ENCODE results near the gene TNK1. TPM values are rescaled to one million over a fixed set of nuclear protein-coding genes. Genes with fewer than 3 reads are reported as not detected.

The TNK1 gene
- under 0.01 and 0.28 TPM in 2 replicates for total RNA-seq

DNA sequence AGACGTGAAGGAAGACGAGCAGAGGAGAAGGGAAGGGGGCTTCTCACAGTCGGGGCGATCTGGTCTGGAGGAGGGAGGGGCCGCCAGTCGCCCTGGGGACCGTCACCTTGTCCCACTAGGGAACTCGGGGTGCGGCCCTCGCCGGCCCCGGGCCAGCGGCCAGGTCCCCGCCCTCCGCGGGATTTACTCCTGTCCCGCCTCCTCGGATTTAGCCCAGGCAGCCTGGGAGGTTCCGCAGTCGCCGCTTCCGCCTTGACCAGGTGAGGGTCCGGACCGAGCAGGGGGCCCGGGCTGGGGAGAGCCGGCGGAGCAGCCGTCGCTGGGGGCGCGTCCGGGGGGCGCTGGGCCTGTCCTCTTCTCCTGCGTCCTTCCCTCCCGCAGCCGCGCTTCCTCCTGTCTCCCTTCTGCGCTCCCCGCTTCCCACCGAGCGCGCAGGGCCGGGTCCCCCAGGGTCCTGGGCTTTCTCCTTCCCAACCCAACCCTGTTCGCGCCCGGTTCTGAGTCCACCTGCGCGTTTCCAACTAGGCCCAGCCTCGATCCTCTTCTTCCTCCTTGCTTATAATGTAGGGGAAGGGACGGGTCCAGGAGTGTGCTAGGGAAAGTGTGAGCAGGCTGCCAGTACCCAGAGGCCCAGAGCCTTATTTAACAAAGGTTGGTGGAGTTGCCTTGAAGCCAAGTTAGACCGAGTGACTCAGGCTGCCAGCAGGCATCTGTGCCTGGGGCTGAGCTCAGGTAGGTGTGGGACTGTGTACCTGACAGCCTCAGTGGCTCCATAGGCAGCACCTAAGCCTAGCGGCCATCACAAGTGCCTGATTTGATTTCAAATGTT lies at the start of gene TNK1:
TSS of gene TNK1 (plus strand) at position 235 of the 829 bp plus-strand sequence. CDS start 1,838 bp downstream, outside the sequence.

GRCh38 chr17:7336240-7337175 lies 44.4 kb upstream of the TNK1 start, which contains the start of gene ACAP1:
TSS of gene ACAP1 (plus strand) at chr17:7336529. CDS start at chr17:7336735, 206 bp downstream.

GRCh38 chr17:7351665-7352502 lies 29.0 kb upstream of the TNK1 start, which contains the start of gene KCTD11:
TSS of gene KCTD11 (plus strand) at chr17:7352162.

GRCh38 chr17:7355053-7355452 lies 25.8 kb upstream of the TNK1 start, which contains the start of gene TMEM95:
TSS of gene TMEM95 (plus strand) at chr17:7355156. CDS start at chr17:7355205, 49 bp downstream.

DNA sequence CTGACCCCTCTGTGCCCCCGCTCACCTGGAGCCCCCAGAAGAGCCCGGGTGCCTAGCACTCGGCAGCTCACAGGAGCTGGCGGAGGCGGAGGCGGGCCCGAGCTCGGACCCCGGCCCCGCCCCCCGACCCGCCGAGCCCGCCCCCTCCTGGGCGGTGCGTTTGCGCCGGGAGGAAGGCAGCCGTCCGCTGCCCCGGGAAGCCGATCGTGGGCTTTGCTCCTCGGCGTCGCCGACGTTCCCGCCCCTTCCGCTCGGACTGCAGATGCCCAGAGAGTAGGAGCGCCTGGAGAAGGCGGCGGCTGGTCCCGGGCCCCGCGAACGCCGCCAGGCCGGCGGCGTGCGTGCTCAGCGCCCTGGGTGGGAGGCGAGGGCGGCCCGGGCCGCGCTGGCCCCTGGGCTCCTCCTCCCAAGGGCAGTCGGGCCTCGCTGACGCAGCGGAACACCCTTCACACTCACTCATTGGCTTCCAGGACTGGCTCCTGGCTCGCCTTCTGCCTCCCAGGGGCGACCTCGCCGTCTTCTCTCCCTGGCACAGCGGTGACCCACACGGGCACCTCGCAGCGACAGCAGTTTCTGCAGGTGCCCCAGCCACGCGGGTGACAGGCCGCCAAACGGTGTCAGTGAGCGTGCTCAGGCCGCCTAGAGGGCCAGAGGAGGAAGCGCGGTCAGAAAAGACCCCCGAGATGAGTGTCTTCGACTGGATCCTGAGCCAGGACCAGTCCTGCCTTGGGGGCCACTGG lies 13.7 kb downstream of the TNK1 start, which contains the start of gene PLSCR3:
TSS of gene PLSCR3 (minus strand) at position 74 of the 740 bp plus-strand sequence. CDS start 415 bp downstream, outside the sequence.

DNA sequence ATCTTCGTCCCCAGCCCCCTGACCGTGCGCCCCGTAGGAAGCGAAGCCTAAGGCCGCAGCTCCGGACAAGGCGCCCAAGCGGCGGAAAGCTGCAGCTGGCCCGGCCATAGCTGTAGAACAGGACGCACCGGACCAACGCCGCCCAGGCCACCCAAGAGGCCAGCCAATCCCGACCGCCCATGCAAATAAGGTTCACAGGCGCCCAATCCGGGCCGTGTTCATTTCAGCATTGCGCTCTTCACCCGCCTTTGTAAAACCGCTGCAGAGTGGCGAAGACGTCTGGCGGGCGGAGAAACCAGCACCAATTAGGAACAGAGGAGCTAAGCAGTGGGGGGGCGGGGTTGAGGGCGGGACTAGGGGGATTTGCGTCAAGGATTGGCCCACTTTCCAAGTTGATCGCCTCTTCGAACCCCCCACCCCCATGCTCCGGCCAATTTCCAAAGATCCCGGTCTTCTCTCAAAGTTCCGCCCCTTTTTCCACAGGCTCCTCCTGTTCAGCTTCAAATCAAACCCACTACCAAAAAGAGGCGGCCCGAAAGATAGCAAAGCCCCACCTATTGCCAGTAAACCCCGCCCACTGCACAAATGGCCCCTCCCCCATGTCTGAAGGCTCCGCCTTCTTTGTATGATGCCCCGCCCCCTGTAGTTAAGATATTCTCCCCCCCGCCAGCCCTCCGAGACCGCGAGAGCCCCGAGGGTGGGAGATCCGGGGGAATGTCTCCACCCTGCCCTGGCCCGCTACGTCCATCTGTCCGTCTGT lies 23.3 kb downstream of the TNK1 start, which contains the start of gene TMEM256:
TSS of gene TMEM256 (minus strand) at position 121 of the 760 bp plus-strand sequence. CDS start at position 108, 13 bp downstream.

GRCh38 chr17:7407485-7408251 lies 26.8 kb downstream of the TNK1 start, which contains the start of gene NLGN2:
TSS of gene NLGN2 (plus strand) at chr17:7407845. CDS start at chr17:7408256, 411 bp downstream.

GRCh38 chr17:7419819-7420610 lies 39.1 kb downstream of the TNK1 start, which contains the start of gene SPEM1:
TSS of gene SPEM1 (plus strand) at chr17:7420324. CDS start at chr17:7420385, 61 bp downstream.

DNA sequence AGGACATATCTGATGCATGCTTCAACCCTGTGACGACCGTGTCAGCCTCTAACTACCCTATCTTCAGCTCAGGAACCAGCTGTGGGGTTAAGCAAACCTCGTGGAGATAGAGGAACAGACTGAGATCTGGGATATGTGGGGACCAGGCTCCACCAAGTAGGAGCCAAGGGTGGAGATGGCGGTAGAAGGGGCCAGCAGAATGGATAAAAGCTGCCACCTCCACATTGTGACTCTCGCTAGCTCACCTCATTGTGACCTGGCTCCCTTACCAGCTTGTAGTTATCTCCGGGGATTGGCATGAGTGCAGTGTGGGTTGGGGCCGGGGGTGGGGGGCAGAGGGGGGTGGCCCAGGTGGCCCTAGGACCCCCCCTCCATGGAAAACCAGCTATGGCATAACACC lies 44.4 kb downstream of the TNK1 start, which contains the start of gene SPEM2:
TSS of gene SPEM2 (plus strand) at position 301 of the 400 bp plus-strand sequence. CDS start at position 374, 73 bp downstream.

GRCh38 chr17:7428557-7428956 lies 47.7 kb downstream of the TNK1 start, which contains the start of gene SPEM3:
TSS of gene SPEM3 (plus strand) at chr17:7428857. CDS start at chr17:7428903, 46 bp downstream.

Other genes with a start within 250 kb of the TNK1 start
- gene ASGR1, start 201.7 kb upstream of the TNK1 start, total RNA-seq: 9.2 TPM in 2 replicates
- gene DLG4, start 161.3 kb upstream of the TNK1 start, total RNA-seq: 10.3 and 23.2 TPM in 2 replicates
- 192 and 322 TPM in 2 replicates for gene ACADVL, start 161.2 kb upstream of the TNK1 start, total RNA-seq
- gene DVL2, start 146.6 kb upstream of the TNK1 start, total RNA-seq: 37.3 and 41.1 TPM in 2 replicates
- gene PHF23, start 141.6 kb upstream of the TNK1 start, total RNA-seq: 37.7 and 45.1 TPM in 2 replicates
- gene GABARAP, start 138.6 kb upstream of the TNK1 start, total RNA-seq: 92.4 and 120 TPM in 2 replicates
- gene CTDNEP1, start 129.4 kb upstream of the TNK1 start, total RNA-seq: 19.3 and 39.2 TPM in 2 replicates
- gene ELP5, start 128.9 kb upstream of the TNK1 start, total RNA-seq: 30.2 and 31.5 TPM in 2 replicates
- 13.4 and 15.9 TPM in 2 replicates for gene CLDN7, start 118.6 kb upstream of the TNK1 start, total RNA-seq
- gene SLC2A4, start 99.4 kb upstream of the TNK1 start, total RNA-seq: under 0.01 TPM in 2 replicates
- not detected in 2 replicates for gene YBX2, start 86.5 kb upstream of the TNK1 start, total RNA-seq
- gene EIF5A, start 73.5 kb upstream of the TNK1 start, total RNA-seq: 734 and 935 TPM in 2 replicates
- 26.1 and 27.3 TPM in 2 replicates for gene GPS2, start 65.7 kb upstream of the TNK1 start, total RNA-seq
- gene NEURL4, start 51.8 kb upstream of the TNK1 start, total RNA-seq: 16.6 and 24.9 TPM in 2 replicates
- 0.45 and 0.66 TPM in 2 replicates for gene ACAP1, start 44.6 kb upstream of the TNK1 start, total RNA-seq
- gene KCTD11, start 28.9 kb upstream of the TNK1 start, total RNA-seq: 2.2 and 3.6 TPM in 2 replicates
- not detected in 2 replicates for gene TMEM95, start 25.9 kb upstream of the TNK1 start, total RNA-seq
- 16.8 and 23.6 TPM in 2 replicates for gene PLSCR3, start 13.4 kb downstream of the TNK1 start, total RNA-seq
- 86.7 and 102 TPM in 2 replicates for gene TMEM256, start 23.0 kb downstream of the TNK1 start, total RNA-seq
- 2.9 and 5.1 TPM in 2 replicates for gene NLGN2, start 26.8 kb downstream of the TNK1 start, total RNA-seq
- gene SPEM1, start 39.2 kb downstream of the TNK1 start, total RNA-seq: not detected in 2 replicates
- gene SPEM2, start 44.5 kb downstream of the TNK1 start, total RNA-seq: not detected in 2 replicates
- not detected in 2 replicates for gene SPEM3, start 47.8 kb downstream of the TNK1 start, total RNA-seq
- gene TMEM102, start 54.3 kb downstream of the TNK1 start, total RNA-seq: 5.2 and 6.0 TPM in 2 replicates
- gene FGF11, start 58.4 kb downstream of the TNK1 start, total RNA-seq: 0.09 and 0.94 TPM in 2 replicates
- 4.4 and 6.6 TPM in 2 replicates for gene CHRNB1, start 64.0 kb downstream of the TNK1 start, total RNA-seq
- gene ZBTB4, start 98.5 kb downstream of the TNK1 start, total RNA-seq: 8.2 and 13.7 TPM in 2 replicates
- gene SLC35G6, start 100.4 kb downstream of the TNK1 start, total RNA-seq: not detected in 2 replicates
- 79.3 and 81.6 TPM in 2 replicates for gene POLR2A, start 103.3 kb downstream of the TNK1 start, total RNA-seq
- gene TNFSF12, start 168.0 kb downstream of the TNK1 start, total RNA-seq: 6.1 and 10.5 TPM in 2 replicates
- gene TNFSF13, start 177.7 kb downstream of the TNK1 start, total RNA-seq: 0.66 and 0.90 TPM in 2 replicates
- 86.7 and 95.7 TPM in 2 replicates for gene SENP3, start 180.8 kb downstream of the TNK1 start, total RNA-seq
- gene CD68, start 198.5 kb downstream of the TNK1 start, total RNA-seq: 1.6 and 2.8 TPM in 2 replicates
- 56.6 and 73.6 TPM in 2 replicates for gene MPDU1, start 202.8 kb downstream of the TNK1 start, total RNA-seq
- gene SOX15, start 209.0 kb downstream of the TNK1 start, total RNA-seq: 0.09 and 0.28 TPM in 2 replicates
- 33.2 and 38.3 TPM in 2 replicates for gene FXR2, start 233.8 kb downstream of the TNK1 start, total RNA-seq
- 18.9 and 24.0 TPM in 2 replicates for gene SAT2, start 246.7 kb downstream of the TNK1 start, total RNA-seq
- gene SHBG, start 249.0 kb downstream of the TNK1 start, total RNA-seq: 0.18 and 0.19 TPM in 2 replicates